B cell (primary cell): ENCODE data around the gene KCNK17. TPM values are rescaled to one million over a fixed set of nuclear protein-coding genes. Genes with fewer than 3 reads are reported as not detected.

Source experiments
- ATAC-seq: fragments of 200-7000 bp; cut with Tn5 transposase; one replicate; pipeline ENCODE4 v1.10.0; 2021; ENCODE audit warnings: low read depth, mild to moderate bottlenecking, moderate number of reproducible peaks, moderate library complexity
- CTCF ChIA-PET: fragments of 350-600 bp; sonication (Branson Sonifier 250); formaldehyde crosslinking; loops from one replicate; lab custom pipeline; 2021; ENCODE audit warnings: antibody characterized with exemption, inconsistent platforms; lab: Charles Lee
- POLR2A ChIA-PET: fragments of 350-600 bp; sonication (Branson Sonifier 250); formaldehyde crosslinking; loops from one replicate; lab custom pipeline; 2021; ENCODE audit warnings: antibody characterized with exemption; lab: Charles Lee
- DNase-seq: peaks from one replicate; pipeline ENCODE4 v3.0.0; 2013
- H2AFZ ChIP-seq: 2 replicates; pipeline ENCODE4 v1.6.1; 2012; ENCODE audit warnings: mild to moderate bottlenecking, low read depth, low read length; ENCODE audit not compliant: insufficient read depth, poor library complexity, severe bottlenecking
- H3K27ac ChIP-seq, 2 donors: 1 replicate in 1 of 2; 2 replicates in 1 of 2; pipeline ENCODE4 v1.5.1; 2012 to 2013; ENCODE audit warnings: low read length in 2 of 2, mild to moderate bottlenecking in 2 of 2, moderate library complexity in 1 of 2
- H3K27me3 ChIP-seq, 4 experiments: fragments of 200-600 bp in 1 of 4; sonication (generic) in 1 of 4; replicated peaks in 1 of 4; 1 replicate in 2 of 4; 2 replicates in 2 of 4; pipeline versions ENCODE4 v1.6.1 to v1.7.0; 2013 to 2016; ENCODE audit warnings: low read length in 3 of 4, mild to moderate bottlenecking in 2 of 4, mixed read lengths in 1 of 4, moderate library complexity in 1 of 4; ENCODE audit not compliant: insufficient read depth in 4 of 4, control insufficient read depth in 3 of 4; ENCODE audit errors: control extremely low read depth in 1 of 4
- H3K36me3 ChIP-seq, 2 experiments: replicated peaks in 1 of 2; 1 replicate in 1 of 2; 2 replicates in 1 of 2; pipeline versions ENCODE4 v1.6.1 to v1.7.1; 2013; ENCODE audit warnings: low read length in 1 of 2; ENCODE audit not compliant: insufficient read depth in 2 of 2, control insufficient read depth in 1 of 2; ENCODE audit errors: control extremely low read depth in 1 of 2, extremely low read depth in 1 of 2
- H3K4me1 ChIP-seq, 2 donors: fragments of 200-600 bp in 1 of 2; sonication (generic) in 1 of 2; 1 replicate in 1 of 2; 2 replicates in 1 of 2; pipeline versions ENCODE4 v1.5.1 to v1.6.1; 2013 to 2017; ENCODE audit warnings: low read length in 2 of 2; ENCODE audit not compliant: control insufficient read depth in 2 of 2, insufficient read depth in 2 of 2
- H3K4me2 ChIP-seq: replicated peaks from 2 replicates; pipeline ENCODE3; 2012; ENCODE audit warnings: mild to moderate bottlenecking, low read depth, low read length; ENCODE audit not compliant: poor library complexity, severe bottlenecking
- H3K4me3 ChIP-seq, 5 experiments: fragments of 200-600 bp in 1 of 5; sonication (generic) in 1 of 5; 1 replicate in 3 of 5; 2 replicates in 2 of 5; pipeline versions ENCODE4 v1.5.1 to v1.7.0; 2011 to 2016; ENCODE audit warnings: low read length in 4 of 5, mild to moderate bottlenecking in 4 of 5, low read depth in 2 of 5, control low read depth in 1 of 5, moderate library complexity in 1 of 5; ENCODE audit not compliant: insufficient read depth in 1 of 5; ENCODE audit errors: control extremely low read depth in 1 of 5, extremely low read depth in 1 of 5
- H3K79me2 ChIP-seq: fragments of 200-600 bp; sonication (generic); one replicate; pipeline ENCODE4 v1.6.0; 2016; ENCODE audit warnings: low read length; ENCODE audit not compliant: control insufficient read depth, insufficient read depth
- H3K9ac ChIP-seq: fragments of 200-600 bp; sonication (generic); 2 replicates; pipeline ENCODE4 v1.6.1; 2017; ENCODE audit warnings: mild to moderate bottlenecking, low read length, moderate library complexity
- H3K9me3 ChIP-seq, 3 donors: one replicate each; pipeline versions ENCODE4 v1.6.1 to v1.7.1; 2013; ENCODE audit warnings: low read length in 2 of 3; ENCODE audit not compliant: control insufficient read depth in 2 of 3, insufficient read depth in 1 of 3; ENCODE audit errors: control extremely low read depth in 1 of 3
- H4K20me1 ChIP-seq: 2 replicates; pipeline ENCODE4 v1.6.0; 2012; ENCODE audit warnings: mild to moderate bottlenecking, low read length; ENCODE audit not compliant: insufficient read depth, control insufficient read depth, poor library complexity, severe bottlenecking
- H3K27ac Mint-ChIP-seq: one replicate; pipeline ENCODE4 v1.8.0; 2021; ENCODE audit warnings: mixed read lengths
- H3K27me3 Mint-ChIP-seq: one replicate; pipeline ENCODE4 v1.8.0; 2021; ENCODE audit warnings: mixed read lengths
- H3K4me1 Mint-ChIP-seq: one replicate; pipeline ENCODE4 v1.8.0; 2021; ENCODE audit warnings: mixed read lengths
- H3K4me3 Mint-ChIP-seq: one replicate; pipeline ENCODE4 v1.8.0; 2021; ENCODE audit warnings: mixed read lengths
- H3K9me3 Mint-ChIP-seq: one replicate; pipeline ENCODE4 v1.8.0; 2022; ENCODE audit warnings: mixed read lengths; ENCODE audit not compliant: insufficient read depth
- CTCF ChIP-seq: fragments of 200-600 bp; IDR thresholded peaks from one replicate; pipeline ENCODE4 v1.8.0; 2022; ENCODE audit warnings: antibody characterized with exemption, mild to moderate bottlenecking
- EZH2 ChIP-seq: IDR thresholded peaks from 2 replicates; pipeline ENCODE4 v1.6.1; 2012; ENCODE audit warnings: borderline replicate concordance, low read depth, mild to moderate bottlenecking, moderate library complexity, low read length; ENCODE audit not compliant: insufficient read depth, poor library complexity, severe bottlenecking
- WGBS: methylation state at CpG from one replicate; pipeline ENCODE4 v1.1.5; 2013; ENCODE audit warnings: missing lambda C conversion rate; ENCODE audit not compliant: insufficient coverage; 5-methylcytosine and 5-hydroxymethylcytosine counted together
- intact Hi-C: fragments of 100-400 bp; cut with micrococcal nuclease; formaldehyde crosslinking; loops from one replicate; pipeline ENCODE4 v1.10.0; 2022
- polyA plus RNA-seq: library from polyadenylated mRNA; depleted of rRNA; stranded (reverse); fragments of >200 nt; gene quantifications from 2 replicates; pipeline ENCODE4 v1.2.3, GENCODE V29; 2012
- total RNA-seq, 2 donors: library from RNA; stranded (reverse); fragments of 120-200 nt in 1 of 2; gene quantifications; 1 replicate in 1 of 2; 2 replicates in 1 of 2; pipeline versions ENCODE4 v1.2.3 to v1.2.4, GENCODE V29; 2013 to 2022

KCNK17 gene
- total and polyA plus RNA-seq, 2 donors (not counting 1 experiment from before 2014, with no cell fraction given): not detected

GRCh38 chr6:39304951-39305350 lies 9.3 kb downstream of the KCNK17 start:
- DNase-seq (no peak), ATAC-seq (no peak)
- Mint-ChIP-seq H3K4me1 (peaks cover 4% of the 10 kb centered on the region), H3K27me3 (peaks cover 23% of the 10 kb centered on the region), H3K27ac (no peak overlapping the region), H3K4me3 (no peak overlapping the region), H3K9me3 (no peaks in the 10 kb centered on the region)
- intact Hi-C loops: no loop called here
- no peaks in the 10 kb centered on the region for H3K79me2 ChIP-seq
- no peak overlapping the region for H3K4me2 ChIP-seq
- no peak overlapping the region for H2AFZ ChIP-seq
- no peak overlapping the region for H3K9ac ChIP-seq
- no peaks in the 10 kb centered on the region for H3K36me3 ChIP-seq
- peaks cover 0 to 4% (median under 1%) of the 10 kb centered on the region in 4 experiments for H3K27me3 ChIP-seq
- ChIA-PET CTCF (interaction anchor here (0.7 to 11.7 kb wide), 8 partner anchors 37 to 432 kb away, joined by 3 to 241 read pairs (median 4); no protein-coding TSS in a partner anchor), POLR2A (no interaction called here)
- H3K4me1 ChIP-seq: peaks cover 4 to 7% of the 10 kb centered on the region in 2 donors
- TF ChIP-seq EZH2: no peak
- H3K9me3 ChIP-seq: peaks cover 0 to 5% (median 0%) of the 10 kb centered on the region in 3 donors
- H4K20me1 ChIP-seq: no peaks in the 10 kb centered on the region
- no peak overlapping the region for H3K27ac ChIP-seq
- H3K4me3 ChIP-seq: no peak overlapping the region

GRCh38 chr6:39303425-39304153 lies 10.6 kb downstream of the KCNK17 start:
- peaks cover 4% of the 10 kb centered on the region for H3K4me1 Mint-ChIP-seq
- peak overlapping the region; percentile 76 for H3K4me2 ChIP-seq
- no peaks in the 10 kb centered on the region for H4K20me1 ChIP-seq
- 88% methylated on average over 30 of the region's 30 CpGs for WGBS
- no peak overlapping the region for H3K27ac ChIP-seq
- ATAC-seq: no peak
- H3K79me2 ChIP-seq: no peaks in the 10 kb centered on the region
- H3K27me3 ChIP-seq: peaks cover 0 to 4% (median 0%) of the 10 kb centered on the region in 4 experiments
- TF ChIP-seq EZH2: no peak
- TF ChIP-seq CTCF: peak; percentile 43
- H2AFZ ChIP-seq: no peak overlapping the region
- CTCF ChIA-PET: interaction anchor here (0.6 to 11.7 kb wide), 17 partner anchors 9 to 431 kb away, joined by 3 to 241 read pairs (median 4); no protein-coding TSS in a partner anchor
- no peak for DNase-seq
- H3K9me3 ChIP-seq: peaks cover 0 to 5% (median 0%) of the 10 kb centered on the region in 3 donors
- H3K4me3 ChIP-seq: no peak overlapping the region
- no peaks in the 10 kb centered on the region for H3K36me3 ChIP-seq
- H3K27ac Mint-ChIP-seq: no peak overlapping the region
- POLR2A ChIA-PET: no interaction called here
- H3K9ac ChIP-seq: no peak overlapping the region
- peaks cover 4 to 7% of the 10 kb centered on the region in 2 donors for H3K4me1 ChIP-seq
- H3K9me3 Mint-ChIP-seq: no peaks in the 10 kb centered on the region
- H3K4me3 Mint-ChIP-seq: no peak overlapping the region
- H3K27me3 Mint-ChIP-seq: peaks cover 15% of the 10 kb centered on the region
- intact Hi-C loops: loop anchor here (1.0 kb wide), 1 partner anchor 330 kb away; no protein-coding TSS in a partner anchor
